IMR-90 (cell line): ENCODE measurements around the gene RLIM. TPM values are rescaled to one million over a fixed set of nuclear protein-coding genes. Genes with fewer than 3 reads are reported as not detected.

Experiments
- polyA plus RNA-seq, 3 experiments: library from polyadenylated mRNA; depleted of rRNA; stranded (reverse); fragments of >200 nt; gene quantifications; 2 replicates each; pipeline ENCODE4 v1.2.3, GENCODE V29; 2012; ENCODE audit warnings: low replicate concordance in 1 of 3
- total RNA-seq: library from RNA; depleted of rRNA; stranded (reverse); fragments of >200 nt; gene quantifications from 2 replicates; pipeline ENCODE4 v1.2.3, GENCODE V29; 2012; rRNA removed

Gene RLIM
- total and polyA plus RNA-seq, 2 of the 4 experiments (the other 2 are of a cell fraction): 9.4 to 77.4 TPM

Other genes starting within 250 kb of the RLIM start
- 5.3 and 6.1 TPM in 2 replicates for gene SLC16A2, start 193.1 kb downstream of the RLIM start, total RNA-seq
- 23.8 and 24.9 TPM in 2 replicates for gene SLC16A2, start 193.1 kb downstream of the RLIM start, polyA plus RNA-seq (2012; rRNA removed)